ENCODE results near the gene TRPC4AP. TPM values are rescaled to one million over a fixed set of nuclear protein-coding genes. Genes with fewer than 3 reads are reported as not detected.

Gene TRPC4AP
- total RNA-seq, 2 donors from 2014 or later = 52.8 to 63.2 TPM

- no peak for TF ChIP-seq CTCF (IDR thresholded peaks at IDR 0.05)
- no peak for DNase-seq
- Histone ChIP-seq H3K27me3 (no peaks in the 10 kb centered on the region), H3K9me3 (no peaks in the 10 kb centered on the region), H3K4me3 (no peak overlapping the region), H3K9ac (ENCODE audit: low read depth in 2 of 2, low read length in 2 of 2) (no peak overlapping the region), H3K36me3 (peaks cover 5% of the 10 kb centered on the region), H3K27ac (no peak overlapping the region), H3K4me1 (no peaks in the 10 kb centered on the region)
- intact Hi-C loops (cut with DNase I) = no loop called here
Observed at GRCh38 chr20:35001596-35002362, 90.8 kb downstream of the TRPC4AP start.

GRCh38 chr20:35000922-35001595 lies 91.5 kb downstream of the TRPC4AP start:
- H3K27me3 ChIP-seq = no peaks in the 10 kb centered on the region
- no peaks in the 10 kb centered on the region for H3K36me3 ChIP-seq
- no peak for DNase-seq
- no peaks in the 10 kb centered on the region for H3K4me1 ChIP-seq
- H3K9me3 ChIP-seq = no peaks in the 10 kb centered on the region
- no peak overlapping the region for H3K27ac ChIP-seq
- TF ChIP-seq CTCF (IDR thresholded peaks at IDR 0.05) = no peak
- H3K4me3 ChIP-seq = no peak overlapping the region
- H3K9ac ChIP-seq (ENCODE audit: low read depth in 2 of 2, low read length in 2 of 2) = no peak overlapping the region
- intact Hi-C loops (cut with DNase I) = no loop called here

GRCh38 chr20:35000311-35000921 lies 92.2 kb downstream of the TRPC4AP start:
- Histone ChIP-seq H3K27ac (no peak overlapping the region), H3K4me3 (no peak overlapping the region), H3K9ac (ENCODE audit: low read depth in 2 of 2, low read length in 2 of 2) (no peak overlapping the region), H3K9me3 (no peaks in the 10 kb centered on the region), H3K27me3 (no peaks in the 10 kb centered on the region), H3K36me3 (no peaks in the 10 kb centered on the region), H3K4me1 (no peaks in the 10 kb centered on the region)
- DNase-seq = no peak
- intact Hi-C loops (cut with DNase I) = no loop called here
- TF ChIP-seq CTCF (IDR thresholded peaks at IDR 0.05) = no peak

GRCh38 chr20:34999782-35000181 lies 92.8 kb downstream of the TRPC4AP start:
- H3K4me3 ChIP-seq = no peak overlapping the region
- TF ChIP-seq CTCF (IDR thresholded peaks at IDR 0.05) = no peak
- H3K9me3 ChIP-seq = no peaks in the 10 kb centered on the region
- H3K36me3 ChIP-seq = no peaks in the 10 kb centered on the region
- H3K4me1 ChIP-seq = no peaks in the 10 kb centered on the region
- intact Hi-C loops (cut with DNase I) = no loop called here
- H3K27ac ChIP-seq = no peak overlapping the region
- H3K9ac ChIP-seq (ENCODE audit: low read depth in 2 of 2, low read length in 2 of 2) = no peak overlapping the region
- no peaks in the 10 kb centered on the region for H3K27me3 ChIP-seq
- DNase-seq = no peak

- intact Hi-C loops (cut with DNase I) = no loop called here
- Histone ChIP-seq H3K9me3 (no peaks in the 10 kb centered on the region), H3K36me3 (no peaks in the 10 kb centered on the region), H3K4me1 (no peaks in the 10 kb centered on the region), H3K9ac (ENCODE audit: low read depth in 2 of 2, low read length in 2 of 2) (no peak overlapping the region), H3K4me3 (no peak overlapping the region), H3K27ac (no peak overlapping the region), H3K27me3 (no peaks in the 10 kb centered on the region)
- DNase-seq = no peak
- no peak for TF ChIP-seq CTCF (IDR thresholded peaks at IDR 0.05)
Observed at GRCh38 chr20:34999021-34999451, 93.6 kb downstream of the TRPC4AP start.

All from colonic mucosa (tissue), 4 donors.